Erythroblast (primary cell): ENCODE measurements around the gene HASPIN.

Source experiments
- GATA1 ChIP-seq: IDR thresholded peaks from 2 replicates; pipeline ENCODE4 v1.6.1; 2011; ENCODE audit warnings: low read depth, mild to moderate bottlenecking, control low read depth, low read length, moderate library complexity
- POLR2A ChIP-seq: IDR thresholded peaks from 2 replicates; pipeline ENCODE4 v1.6.1; 2011; ENCODE audit warnings: mild to moderate bottlenecking, low read length

GRCh38 chr17:3719265-3719664 is 4.4 kb upstream of the HASPIN start:
- no peak for TF ChIP-seq POLR2A
- TF ChIP-seq GATA1 = no peak
